ENCODE results near the gene GYS2.
"Not testable (repeated sequence)": the region's sequence is repeated elsewhere in the genome, so short reads cannot be mapped to it uniquely, and the experiment has no call there.

The GYS2 gene

GRCh38 chr12:21606175-21606574, 1.5 kb upstream of the GYS2 start:
- in situ Hi-C loops (cut with MboI; ENCODE audit: low sequenced_read_pairs), result no loop called here

- in situ Hi-C loops (cut with MboI; ENCODE audit: low sequenced_read_pairs), result no loop called here
Measured at GRCh38 chr12:21602774-21603173, 1.9 kb downstream of the GYS2 start.

GRCh38 chr12:21600196-21600595, 4.5 kb downstream of the GYS2 start:
- in situ Hi-C loops (cut with MboI; ENCODE audit: low sequenced_read_pairs), result no loop called here

- in situ Hi-C loops (cut with MboI; ENCODE audit: low sequenced_read_pairs), result no loop called here
Measured at GRCh38 chr12:21599143-21599999, 5.3 kb downstream of the GYS2 start.

- in situ Hi-C loops (cut with MboI; ENCODE audit: low sequenced_read_pairs), result no loop called here
Measured at GRCh38 chr12:21598651-21599050, 6.0 kb downstream of the GYS2 start.

- in situ Hi-C loops (cut with MboI; ENCODE audit: low sequenced_read_pairs), result not testable (repeated sequence)
Measured at GRCh38 chr12:21595356-21595755, 9.3 kb downstream of the GYS2 start.

- in situ Hi-C loops (cut with MboI; ENCODE audit: low sequenced_read_pairs), result no loop called here
Measured at GRCh38 chr12:21585485-21585884, 19.2 kb downstream of the GYS2 start.

- in situ Hi-C loops (cut with MboI; ENCODE audit: low sequenced_read_pairs), result not testable (repeated sequence)
Measured at GRCh38 chr12:21584403-21585182, 20.1 kb downstream of the GYS2 start.

- in situ Hi-C loops (cut with MboI; ENCODE audit: low sequenced_read_pairs), result no loop called here
Measured at GRCh38 chr12:21583587-21583986, 21.1 kb downstream of the GYS2 start.

- in situ Hi-C loops (cut with MboI; ENCODE audit: low sequenced_read_pairs), result no loop called here
Measured at GRCh38 chr12:21580748-21581516, 23.7 kb downstream of the GYS2 start.

GRCh38 chr12:21577516-21577915, 27.1 kb downstream of the GYS2 start:
- in situ Hi-C loops (cut with MboI; ENCODE audit: low sequenced_read_pairs), result no loop called here

GRCh38 chr12:21576431-21576830, 28.2 kb downstream of the GYS2 start:
- in situ Hi-C loops (cut with MboI; ENCODE audit: low sequenced_read_pairs), result no loop called here

- in situ Hi-C loops (cut with MboI; ENCODE audit: low sequenced_read_pairs), result no loop called here
Measured at GRCh38 chr12:21573733-21574358, 30.8 kb downstream of the GYS2 start.

GRCh38 chr12:21571046-21571445, 33.6 kb downstream of the GYS2 start:
- in situ Hi-C loops (cut with MboI; ENCODE audit: low sequenced_read_pairs), result no loop called here

- in situ Hi-C loops (cut with MboI; ENCODE audit: low sequenced_read_pairs), result no loop called here
Measured at GRCh38 chr12:21568115-21568514, 36.5 kb downstream of the GYS2 start.

- in situ Hi-C loops (cut with MboI; ENCODE audit: low sequenced_read_pairs), result no loop called here
Measured at GRCh38 chr12:21566907-21567394, 37.7 kb downstream of the GYS2 start.

GRCh38 chr12:21566223-21566906, 38.3 kb downstream of the GYS2 start:
- in situ Hi-C loops (cut with MboI; ENCODE audit: low sequenced_read_pairs), result no loop called here

GRCh38 chr12:21562859-21563258, 41.8 kb downstream of the GYS2 start:
- in situ Hi-C loops (cut with MboI; ENCODE audit: low sequenced_read_pairs), result no loop called here

- in situ Hi-C loops (cut with MboI; ENCODE audit: low sequenced_read_pairs), result no loop called here
Measured at GRCh38 chr12:21561158-21561557, 43.5 kb downstream of the GYS2 start.

Measured in HL-60/S4 treated with phorbol 12-myristate 13-acetate at 8.2 ng/mL for 4 days and 3 days (cell line).